ENCODE data around the gene WFIKKN1.

Gene WFIKKN1

GRCh38 chr16:659618-660017 is 28.8 kb downstream of the WFIKKN1 start:
- DNase-seq, result no peak

GRCh38 chr16:660132-660458 is 29.3 kb downstream of the WFIKKN1 start:
- DNase-seq, result no peak

- DNase-seq, result peak; percentile 92
Observed at GRCh38 chr16:660459-661183, 29.8 kb downstream of the WFIKKN1 start.

- DNase-seq, result no peak
Observed at GRCh38 chr16:661184-661821, 30.5 kb downstream of the WFIKKN1 start.

GRCh38 chr16:662095-662494 is 31.3 kb downstream of the WFIKKN1 start:
- DNase-seq, result no peak

GRCh38 chr16:662597-662996 is 31.8 kb downstream of the WFIKKN1 start:
- no peak for DNase-seq

- DNase-seq, result no peak
Observed at GRCh38 chr16:666572-666971, 35.8 kb downstream of the WFIKKN1 start.

GRCh38 chr16:667113-667779 is 36.5 kb downstream of the WFIKKN1 start:
- no peak for DNase-seq

- peak; percentile 96 for DNase-seq
Observed at GRCh38 chr16:667780-668518, 37.2 kb downstream of the WFIKKN1 start, which contains the start of gene RHOT2. Gene RHOT2, plus strand, starts transcription at chr16:668132. Its CDS starts 68 bp downstream, at chr16:668200.

- DNase-seq, result peak; percentile 11
Observed at GRCh38 chr16:668519-669171, 37.9 kb downstream of the WFIKKN1 start.

GRCh38 chr16:669666-670065 is 38.9 kb downstream of the WFIKKN1 start:
- DNase-seq, result no peak

- DNase-seq, result no peak
Observed at GRCh38 chr16:670485-671352, 39.9 kb downstream of the WFIKKN1 start.

GRCh38 chr16:671353-672131 is 40.8 kb downstream of the WFIKKN1 start:
- no peak for DNase-seq

- DNase-seq, result no peak
Observed at GRCh38 chr16:672371-672770, 41.6 kb downstream of the WFIKKN1 start.

GRCh38 chr16:672851-673250 is 42.1 kb downstream of the WFIKKN1 start:
- no peak for DNase-seq

- no peak for DNase-seq
Observed at GRCh38 chr16:673399-673991, 42.7 kb downstream of the WFIKKN1 start.

GRCh38 chr16:674214-674881 is 43.6 kb downstream of the WFIKKN1 start:
- no peak for DNase-seq

GRCh38 chr16:674968-675883 is 44.4 kb downstream of the WFIKKN1 start, which contains the start of gene RHBDL1:
Gene RHBDL1, plus strand, starts transcription at chr16:675671. Its CDS starts 120 bp downstream, at chr16:675791.
- no peak for DNase-seq

Data from OCI-M1 (cell line).